ENCODE results near the gene LHFPL6.

DNA sequence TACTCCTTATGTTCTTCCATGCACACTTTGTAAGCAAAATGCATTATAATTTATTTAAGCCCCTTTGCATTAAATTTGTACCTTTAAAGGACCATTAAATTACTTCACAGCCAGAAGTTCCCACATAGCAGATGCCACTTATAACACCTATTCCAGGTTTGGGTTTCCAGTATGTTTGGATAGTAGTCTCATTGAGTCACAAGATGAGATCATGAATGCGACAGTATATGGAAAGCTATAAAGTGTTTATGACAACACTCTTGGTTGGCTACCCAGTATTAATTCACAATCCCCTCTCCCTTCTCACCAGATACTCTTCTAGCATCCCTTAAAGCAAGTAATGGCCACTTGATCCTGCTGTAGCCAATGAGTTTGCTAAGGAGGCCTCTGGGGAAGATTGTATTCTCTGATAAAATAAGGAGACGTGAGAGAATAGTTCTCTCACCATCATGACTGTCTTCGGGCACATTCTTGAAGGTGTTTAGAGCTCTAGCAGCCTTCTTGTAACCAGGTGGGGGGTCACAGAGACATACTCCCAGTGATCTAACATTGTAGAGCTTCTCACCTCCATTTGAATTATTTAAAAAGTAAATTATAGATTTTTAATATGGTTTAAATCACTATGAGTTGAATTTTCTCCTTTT is 2.8 kb upstream of the LHFPL6 start:
- TF ChIP-seq POLR2A (IDR thresholded peaks at IDR 0.05), result no peak
- TF ChIP-seq, protein P1, sequence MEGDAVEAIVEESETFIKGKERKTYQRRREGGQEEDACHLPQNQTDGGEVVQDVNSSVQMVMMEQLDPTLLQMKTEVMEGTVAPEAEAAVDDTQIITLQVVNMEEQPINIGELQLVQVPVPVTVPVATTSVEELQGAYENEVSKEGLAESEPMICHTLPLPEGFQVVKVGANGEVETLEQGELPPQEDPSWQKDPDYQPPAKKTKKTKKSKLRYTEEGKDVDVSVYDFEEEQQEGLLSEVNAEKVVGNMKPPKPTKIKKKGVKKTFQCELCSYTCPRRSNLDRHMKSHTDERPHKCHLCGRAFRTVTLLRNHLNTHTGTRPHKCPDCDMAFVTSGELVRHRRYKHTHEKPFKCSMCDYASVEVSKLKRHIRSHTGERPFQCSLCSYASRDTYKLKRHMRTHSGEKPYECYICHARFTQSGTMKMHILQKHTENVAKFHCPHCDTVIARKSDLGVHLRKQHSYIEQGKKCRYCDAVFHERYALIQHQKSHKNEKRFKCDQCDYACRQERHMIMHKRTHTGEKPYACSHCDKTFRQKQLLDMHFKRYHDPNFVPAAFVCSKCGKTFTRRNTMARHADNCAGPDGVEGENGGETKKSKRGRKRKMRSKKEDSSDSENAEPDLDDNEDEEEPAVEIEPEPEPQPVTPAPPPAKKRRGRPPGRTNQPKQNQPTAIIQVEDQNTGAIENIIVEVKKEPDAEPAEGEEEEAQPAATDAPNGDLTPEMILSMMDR (IDR thresholded peaks at IDR 0.05), result no peak
